ENCODE results near the gene DAP. TPM values are rescaled to one million over a fixed set of nuclear protein-coding genes. Genes with fewer than 3 reads are reported as not detected.

Gene DAP
- total RNA-seq, 1 donor from 2014 or later = 63.7 TPM

DNA sequence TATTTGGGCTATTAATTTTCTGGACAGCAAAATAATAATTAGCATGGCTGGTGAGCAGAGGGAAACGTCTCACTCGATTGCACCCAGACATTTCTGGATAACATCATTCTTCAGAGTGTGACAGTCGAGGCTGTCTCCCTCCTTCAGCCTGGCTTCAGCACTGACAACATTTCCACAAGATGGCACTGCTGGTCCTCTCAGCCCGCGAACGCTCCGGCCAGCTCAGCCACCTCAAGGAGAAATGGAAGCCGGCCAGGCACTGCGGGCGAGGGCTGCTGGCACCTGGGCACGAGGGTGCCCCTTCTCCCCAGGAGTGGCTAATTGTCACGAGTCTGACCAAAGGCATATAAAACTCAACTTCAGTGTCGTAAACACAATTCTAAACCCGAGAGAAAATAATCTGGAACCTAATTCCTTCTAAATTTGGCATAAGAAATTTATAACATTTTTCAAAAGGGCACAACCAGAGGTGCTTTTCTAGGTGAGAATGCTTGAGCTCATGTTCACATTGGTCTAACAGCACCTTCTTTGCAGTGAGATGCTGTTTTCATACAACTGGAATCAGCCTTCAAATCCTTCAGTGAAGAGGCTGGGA, 65.9 kb downstream of the DAP start:
- intact Hi-C loops (cut with micrococcal nuclease) = no loop called here

DNA sequence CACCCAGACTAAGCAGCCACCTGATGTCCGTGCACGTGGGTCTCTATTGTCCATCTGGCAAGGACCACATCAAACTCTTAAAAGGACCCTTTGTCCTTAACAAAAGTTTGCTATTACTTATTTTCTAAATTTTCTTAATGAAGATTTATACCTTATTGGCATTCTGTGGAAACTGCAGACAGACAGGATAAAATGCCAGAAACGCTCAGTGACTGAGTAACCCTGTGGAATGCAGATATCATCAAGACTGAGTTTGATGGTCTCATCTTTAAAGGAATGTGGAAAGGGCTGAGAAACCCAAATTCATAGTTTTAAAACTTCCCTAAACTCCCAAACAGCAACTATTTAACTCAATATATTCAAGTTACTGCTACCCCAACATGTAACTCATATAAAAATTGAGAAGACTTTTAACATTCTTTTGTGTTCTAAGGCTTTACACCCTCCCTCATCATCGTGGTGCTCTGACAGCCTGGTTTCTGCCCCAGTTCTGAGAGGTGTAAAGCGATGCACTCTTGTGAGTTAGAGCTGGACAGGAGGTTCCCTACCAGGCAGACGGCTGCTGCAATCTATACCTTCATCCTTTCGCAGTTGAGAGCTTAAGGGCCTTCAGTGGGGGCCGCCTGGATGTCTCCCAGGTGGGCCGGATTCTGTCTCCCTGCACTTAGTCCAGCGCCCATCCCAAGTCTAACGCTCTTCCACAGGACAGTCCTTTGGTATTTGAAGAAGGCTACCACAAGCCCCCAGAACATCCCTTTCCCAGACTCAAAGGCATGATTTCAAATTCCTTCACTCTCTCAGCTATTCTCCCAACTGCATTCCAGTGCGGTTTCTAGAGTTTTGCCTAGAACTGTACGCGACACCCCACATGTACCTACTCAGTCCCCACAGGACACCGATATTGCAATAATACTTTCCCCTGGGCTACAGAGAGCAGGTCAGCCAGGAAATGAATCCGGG, 68.9 kb downstream of the DAP start:
- intact Hi-C loops (cut with micrococcal nuclease) = no loop called here

DNA sequence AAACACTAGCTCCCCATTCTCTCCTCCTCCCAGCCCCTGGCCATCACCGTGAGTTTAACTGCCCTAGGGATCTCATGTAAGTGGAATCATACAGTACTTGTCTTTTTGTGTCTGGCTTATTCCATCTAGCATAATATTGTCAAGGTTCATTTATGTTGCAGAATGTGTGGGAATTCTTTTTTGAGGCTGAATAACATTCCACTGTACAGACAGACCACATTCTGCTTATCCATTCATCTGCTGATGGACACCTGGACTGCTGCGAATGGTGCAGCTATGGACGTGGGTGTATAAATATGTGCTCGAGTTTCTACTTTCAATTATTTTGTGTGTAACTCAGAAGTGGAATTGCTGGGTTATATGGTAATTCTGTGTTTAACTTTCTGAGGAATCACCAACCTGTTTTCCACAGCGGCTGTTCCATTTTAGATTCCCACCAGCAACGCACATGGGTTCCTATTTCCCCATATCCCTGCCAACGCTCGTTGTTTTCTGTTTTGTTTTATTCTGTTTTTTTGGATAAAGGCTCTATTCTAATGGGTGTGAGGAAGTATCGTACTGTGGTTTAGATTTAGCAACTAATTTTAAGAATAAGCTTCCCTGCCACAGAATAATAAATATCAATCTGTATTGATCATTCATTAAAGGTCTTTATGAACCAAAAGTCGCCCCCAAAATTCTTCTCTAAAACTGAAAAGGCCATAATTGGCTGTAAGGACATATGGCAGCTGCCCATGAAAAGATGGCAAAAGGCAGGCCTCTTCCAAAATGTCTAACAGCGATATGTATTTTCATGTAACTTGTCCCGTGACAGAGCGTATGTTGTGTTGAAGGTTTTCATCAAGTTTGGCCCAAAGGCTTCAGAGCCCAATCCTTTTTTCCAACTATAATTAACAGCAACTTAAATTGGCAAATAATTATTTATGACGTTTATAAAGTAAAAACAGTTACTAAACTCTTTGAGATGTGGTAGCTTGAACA, 70.3 kb downstream of the DAP start:
- intact Hi-C loops (cut with micrococcal nuclease) = no loop called here

DNA sequence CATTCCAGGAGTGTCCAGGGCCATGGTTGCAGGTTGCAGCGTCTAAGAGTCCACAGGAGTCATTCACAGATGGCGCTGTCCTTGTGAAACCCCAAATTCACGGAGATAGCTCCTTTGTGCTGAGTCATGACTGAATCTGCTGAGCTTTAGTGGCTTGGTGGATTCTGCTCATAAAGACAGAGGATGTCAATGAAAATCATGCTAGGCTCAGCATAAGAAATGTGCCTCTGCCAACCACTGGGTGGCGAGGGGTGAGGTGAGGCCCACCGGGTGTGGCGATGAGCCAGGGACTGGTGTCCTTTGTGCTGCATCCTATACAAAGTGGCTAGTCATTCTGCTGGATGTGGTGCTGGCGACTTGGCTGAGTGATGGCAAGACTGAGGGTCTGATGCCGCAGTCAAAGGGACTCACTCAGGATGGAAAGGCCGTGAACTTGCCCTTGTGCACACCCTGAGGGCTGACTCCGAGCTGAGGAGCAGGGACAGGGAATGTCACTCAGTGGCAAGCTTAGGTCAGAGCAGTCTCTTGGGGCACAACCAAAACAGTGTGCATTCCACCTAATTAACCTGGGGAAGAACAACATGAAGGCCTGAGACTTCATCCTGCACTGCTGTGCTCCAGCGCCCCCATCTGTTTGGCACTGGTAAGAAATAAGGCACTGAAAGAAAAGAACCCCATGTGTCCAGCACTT, 71.5 kb downstream of the DAP start:
- intact Hi-C loops (cut with micrococcal nuclease) = loop anchor here (1.0 to 2.0 kb wide), 3 partner anchors 55 to 405 kb away; no protein-coding TSS in a partner anchor

DNA sequence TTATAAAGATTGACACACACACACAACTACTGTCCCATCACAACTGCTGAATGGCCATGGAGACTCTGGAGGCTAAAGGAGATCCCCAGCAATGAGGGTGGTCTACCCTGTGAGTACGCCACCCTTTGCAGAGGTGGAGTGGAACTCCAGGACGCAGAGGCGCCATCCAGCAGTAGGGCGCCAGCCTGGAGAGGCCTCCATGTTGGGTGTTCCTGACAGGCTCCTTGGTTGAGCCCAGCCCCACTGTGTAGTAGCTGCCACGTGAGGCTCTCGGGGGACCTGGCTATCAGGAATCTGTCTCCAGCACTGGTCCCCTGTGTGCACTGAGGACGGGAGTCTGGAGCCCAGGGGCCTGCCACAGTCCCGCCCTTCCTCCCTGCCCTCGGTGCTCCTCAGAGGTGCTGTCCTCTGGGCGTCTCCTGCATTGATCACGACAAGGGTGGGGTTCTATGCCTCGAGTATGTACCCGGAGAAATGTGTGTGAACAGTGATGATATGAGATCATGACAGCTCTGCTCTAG, 72.3 kb downstream of the DAP start:
- intact Hi-C loops (cut with micrococcal nuclease) = loop anchor here (1.0 to 2.0 kb wide), 3 partner anchors 54 to 404 kb away; no protein-coding TSS in a partner anchor

DNA sequence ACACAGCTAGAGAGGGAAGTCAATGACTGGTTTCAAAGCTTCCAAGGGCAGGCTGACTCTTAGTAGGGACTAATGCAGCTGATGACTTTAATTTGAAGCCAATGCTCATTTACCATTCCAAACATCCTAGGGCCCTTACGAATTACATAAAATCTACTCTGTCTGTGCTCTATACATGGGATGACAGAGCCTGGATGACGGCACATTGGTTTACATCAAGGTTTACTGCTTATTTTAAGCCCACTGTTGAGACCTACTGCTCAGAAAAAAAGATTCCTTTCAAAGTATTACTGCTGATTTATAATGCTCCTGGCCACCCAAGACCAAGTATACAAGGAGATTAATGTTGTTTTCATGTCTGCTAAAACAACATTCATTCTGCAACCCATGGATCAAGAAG, 74.1 kb downstream of the DAP start:
- intact Hi-C loops (cut with micrococcal nuclease) = no loop called here

- intact Hi-C loops (cut with micrococcal nuclease) = no loop called here
Measured at GRCh38 chr5:10685115-10685521, 75.9 kb downstream of the DAP start.

DNA sequence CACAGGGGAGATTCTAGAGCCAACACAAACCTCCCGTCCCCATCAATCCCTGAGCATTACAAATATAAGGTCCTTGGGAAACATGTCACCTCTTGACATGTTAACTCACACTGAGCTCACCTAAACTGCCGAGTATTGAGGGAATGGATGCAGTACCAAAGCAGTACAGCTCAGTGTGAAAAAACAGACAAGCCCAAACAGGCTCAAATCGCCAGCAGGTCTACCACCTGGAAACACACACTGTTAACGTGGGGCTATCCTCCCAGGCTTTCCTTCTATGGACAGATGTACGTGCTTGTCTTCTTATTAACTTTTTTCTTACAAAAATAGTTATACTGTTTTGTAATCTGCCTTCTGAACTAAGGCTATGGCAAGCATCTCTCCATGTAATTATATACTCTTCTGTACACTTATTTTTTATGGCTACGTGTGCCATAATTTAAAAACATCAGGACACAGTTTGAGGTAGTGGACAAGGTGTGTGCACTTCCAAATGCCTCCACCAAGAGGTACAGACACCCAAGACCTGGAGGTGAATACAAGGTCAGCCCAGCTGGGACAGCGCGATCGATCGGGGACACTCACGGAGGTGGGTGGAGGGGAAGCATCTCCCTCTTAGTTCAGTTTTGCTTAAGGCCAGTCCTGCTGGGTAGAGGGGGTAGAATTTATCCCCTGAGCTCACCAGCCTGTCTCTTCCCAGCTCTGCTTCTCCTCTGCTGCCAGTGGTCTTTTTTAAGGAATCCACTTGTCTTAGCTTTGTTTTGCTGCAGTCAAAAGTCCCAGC, 76.5 kb downstream of the DAP start:
- intact Hi-C loops (cut with micrococcal nuclease) = no loop called here

DNA sequence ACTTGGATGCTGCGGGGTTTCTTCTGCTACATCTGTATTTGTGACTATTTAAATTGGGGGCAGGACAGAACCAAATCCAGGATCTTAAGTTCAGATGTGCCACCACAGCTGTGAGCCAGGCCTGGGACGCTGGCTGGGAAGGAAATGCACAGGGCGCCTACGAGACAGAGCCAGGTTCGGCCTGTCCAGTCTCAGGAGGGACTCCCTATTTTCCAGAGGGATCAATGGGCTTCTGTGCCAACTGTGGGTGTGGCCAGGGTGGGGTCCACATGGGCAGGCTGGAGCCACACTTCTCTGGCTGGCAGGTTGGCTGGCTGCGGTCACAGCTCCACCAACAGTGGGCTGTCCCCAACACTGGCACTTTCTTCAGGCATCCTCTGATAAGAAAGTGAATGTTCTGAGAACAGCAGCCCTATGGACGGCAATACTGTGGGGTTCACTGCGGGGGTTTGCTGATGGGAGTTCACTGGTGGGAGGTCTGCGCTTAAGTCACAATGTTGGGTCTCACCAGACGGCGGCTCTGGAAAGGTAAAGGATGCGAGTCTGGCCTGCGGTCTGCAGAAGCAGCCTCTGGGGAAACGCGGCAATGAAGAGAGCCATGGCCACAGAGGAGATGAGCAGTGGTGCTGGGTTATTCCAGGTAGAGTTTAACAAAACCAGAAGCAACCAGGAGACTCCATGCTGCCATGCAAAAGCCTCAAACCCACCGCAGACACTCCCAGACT, 78.1 kb downstream of the DAP start:
- intact Hi-C loops (cut with micrococcal nuclease) = no loop called here

DNA sequence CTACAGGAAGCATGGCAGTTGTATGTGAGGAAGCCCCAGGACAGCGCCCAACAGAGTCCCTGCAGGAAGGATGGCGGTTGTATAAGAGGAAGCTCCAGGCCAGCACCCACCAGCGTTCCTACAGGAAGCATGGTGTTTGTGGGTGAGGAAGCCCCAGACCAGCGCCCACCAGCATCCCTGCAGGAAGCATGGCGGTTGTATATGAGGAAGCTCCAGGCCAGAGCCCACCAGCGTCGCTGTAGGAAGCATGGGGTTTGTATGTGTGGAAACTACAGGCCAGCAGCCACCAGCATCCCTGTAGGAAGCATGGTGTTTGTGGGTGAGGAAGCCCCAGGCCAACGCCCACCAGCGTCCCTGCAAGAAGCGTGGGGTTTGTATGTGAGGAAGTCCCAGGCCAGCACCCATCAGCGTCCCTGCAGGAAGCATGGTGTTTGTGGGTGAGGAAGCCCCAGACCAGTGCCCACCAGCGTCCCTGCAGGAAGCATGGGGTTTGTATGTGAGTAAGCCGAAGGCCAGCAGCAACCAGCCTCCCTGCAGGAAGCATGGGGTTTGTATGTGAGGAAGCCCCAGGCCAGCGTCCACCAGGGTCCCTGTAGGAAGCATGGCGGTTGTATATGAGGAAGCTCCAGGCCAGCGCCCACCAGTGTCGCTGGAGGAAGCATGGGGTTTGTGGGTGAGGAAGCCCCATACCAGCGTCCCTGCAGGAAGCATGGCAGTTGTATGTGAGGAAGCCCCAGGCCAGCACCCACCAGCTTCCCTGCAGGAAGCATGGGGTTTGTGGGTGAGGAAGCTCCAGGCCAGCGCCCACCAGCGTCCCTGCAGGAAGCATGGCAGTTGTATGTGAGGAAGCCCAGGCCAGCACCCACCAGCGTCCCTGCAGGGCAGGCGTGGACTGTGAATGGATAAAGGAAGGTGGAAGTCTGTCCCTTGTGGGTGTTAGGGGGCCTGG, 79.0 kb downstream of the DAP start:
- intact Hi-C loops (cut with micrococcal nuclease) = no loop called here

- intact Hi-C loops (cut with micrococcal nuclease) = no loop called here
Measured at GRCh38 chr5:10680876-10681481, 80.1 kb downstream of the DAP start.

GRCh38 chr5:10679336-10679988, 81.6 kb downstream of the DAP start:
- intact Hi-C loops (cut with micrococcal nuclease) = no loop called here

DNA sequence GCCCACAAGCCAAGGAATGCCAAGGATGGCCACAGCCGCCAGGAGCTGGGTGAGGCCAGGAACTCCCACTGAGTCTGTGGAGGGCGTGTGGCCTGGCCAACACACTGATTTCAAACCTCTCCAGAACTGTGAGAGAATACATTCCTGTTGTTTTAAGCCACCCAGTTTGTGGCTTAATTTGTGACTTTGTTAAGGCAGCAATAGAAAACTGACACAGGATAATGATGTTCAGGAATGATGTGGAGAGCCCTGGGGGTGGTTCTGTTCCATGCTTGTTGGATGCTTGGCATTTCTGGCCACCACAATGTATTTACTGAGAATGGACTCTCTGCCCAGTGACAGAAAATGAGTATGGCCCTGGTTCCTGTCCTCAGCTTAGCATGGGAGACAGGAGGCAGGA, 82.8 kb downstream of the DAP start:
- intact Hi-C loops (cut with micrococcal nuclease) = no loop called here

DNA sequence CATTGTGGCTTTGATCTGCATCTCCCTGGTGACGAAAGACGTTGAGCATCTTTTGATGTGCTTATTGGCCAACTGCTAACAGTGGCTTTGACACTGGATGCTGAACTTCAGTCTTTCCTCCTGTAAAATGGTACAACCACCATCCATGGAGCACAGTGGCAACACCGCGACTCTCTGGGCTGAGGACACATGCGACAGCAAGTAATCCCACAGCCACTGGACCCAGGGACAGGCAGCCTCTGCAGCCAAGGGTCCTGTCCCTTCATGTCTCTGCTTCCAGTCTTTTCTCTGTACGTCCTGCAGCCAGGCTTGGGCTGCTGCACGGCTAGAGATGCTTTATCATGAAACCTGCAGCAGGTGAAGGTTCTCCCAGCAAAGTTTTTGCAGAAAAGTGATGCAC, 83.5 kb downstream of the DAP start:
- intact Hi-C loops (cut with micrococcal nuclease) = no loop called here

DNA sequence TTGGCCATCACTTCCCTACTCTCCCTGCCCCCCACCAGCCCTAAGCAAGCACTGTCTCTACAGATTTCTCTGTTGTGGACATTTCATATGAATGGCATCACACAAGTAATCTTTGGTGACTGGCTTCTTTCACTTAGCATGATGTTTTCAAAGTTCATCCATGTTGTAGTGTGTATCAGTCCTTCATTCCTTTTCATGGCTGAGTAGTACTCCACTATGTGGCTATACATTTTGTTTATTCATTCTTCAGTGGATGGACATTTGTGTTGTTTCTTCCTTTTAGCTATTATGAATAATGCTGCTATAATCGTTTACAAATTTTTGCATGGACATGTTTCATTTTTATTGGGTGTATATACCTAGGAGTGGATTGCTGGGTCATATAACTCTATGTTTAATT, 84.1 kb downstream of the DAP start:
- intact Hi-C loops (cut with micrococcal nuclease) = no loop called here

DNA sequence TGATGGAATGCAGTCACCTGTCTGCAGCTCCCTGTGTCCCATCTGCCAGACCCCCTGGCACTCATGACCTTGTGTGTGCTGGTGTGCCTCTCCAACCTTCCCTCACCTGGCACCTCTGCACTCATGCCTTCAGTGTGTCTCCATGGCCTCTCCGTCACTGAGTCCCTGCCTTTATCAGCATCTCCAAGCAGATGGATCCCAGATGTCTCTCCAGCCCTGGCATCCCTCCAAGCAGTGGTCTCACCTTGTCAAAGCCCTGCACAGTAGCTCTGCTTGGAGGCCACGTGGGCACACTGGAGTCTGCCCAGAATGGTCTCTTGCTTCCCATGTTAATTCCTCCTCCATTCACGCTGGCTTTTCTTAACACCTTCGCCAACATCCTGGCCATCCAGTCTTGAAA, 84.8 kb downstream of the DAP start:
- intact Hi-C loops (cut with micrococcal nuclease) = no loop called here

DNA sequence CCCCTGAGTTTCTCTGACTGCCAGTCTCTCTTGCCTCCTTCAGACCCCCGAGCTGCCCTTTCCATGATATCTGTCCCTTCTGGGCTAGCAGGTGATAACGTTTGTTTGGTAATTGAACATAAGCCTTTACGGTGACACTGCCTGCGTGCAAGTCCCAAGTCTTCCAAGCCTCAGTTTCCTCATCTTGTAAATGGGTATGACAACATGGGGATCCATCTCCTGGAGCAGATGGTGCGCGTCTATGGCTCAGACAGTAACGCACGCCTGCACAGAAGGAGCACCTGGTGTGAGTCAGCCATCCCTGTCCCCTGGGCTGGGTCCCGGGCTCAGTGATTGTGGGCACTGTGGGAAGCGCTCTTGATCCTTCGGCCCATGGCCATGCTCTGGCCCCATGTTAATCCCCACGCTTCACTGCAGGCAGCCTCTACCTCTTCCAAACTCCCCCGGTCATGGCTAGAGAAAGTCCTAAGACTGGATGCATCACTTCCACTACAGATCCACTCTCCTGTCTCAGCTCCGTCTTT, 85.8 kb downstream of the DAP start:
- intact Hi-C loops (cut with micrococcal nuclease) = no loop called here

Data from T-helper 1 cell treated with Interleukin-12 subunit alpha and Interleukin-12 subunit beta and Interleukin-4 antibody, amounts not matched to agents 30 ng/mL and 1 ng/mL, for 36 hours (primary cell).